Epidermal melanocyte (primary cell): ENCODE measurements around the gene CCDC92B.
"Not testable (repeated sequence)": the region's sequence is repeated elsewhere in the genome, so short reads cannot be mapped to it uniquely, and the experiment has no call there.

Experiments
- DNase-seq: peaks from one replicate; pipeline ENCODE4 v3.0.0; 2011; ENCODE audit warnings: low spot score; ENCODE audit not compliant: insufficient read length

Gene CCDC92B

DNA sequence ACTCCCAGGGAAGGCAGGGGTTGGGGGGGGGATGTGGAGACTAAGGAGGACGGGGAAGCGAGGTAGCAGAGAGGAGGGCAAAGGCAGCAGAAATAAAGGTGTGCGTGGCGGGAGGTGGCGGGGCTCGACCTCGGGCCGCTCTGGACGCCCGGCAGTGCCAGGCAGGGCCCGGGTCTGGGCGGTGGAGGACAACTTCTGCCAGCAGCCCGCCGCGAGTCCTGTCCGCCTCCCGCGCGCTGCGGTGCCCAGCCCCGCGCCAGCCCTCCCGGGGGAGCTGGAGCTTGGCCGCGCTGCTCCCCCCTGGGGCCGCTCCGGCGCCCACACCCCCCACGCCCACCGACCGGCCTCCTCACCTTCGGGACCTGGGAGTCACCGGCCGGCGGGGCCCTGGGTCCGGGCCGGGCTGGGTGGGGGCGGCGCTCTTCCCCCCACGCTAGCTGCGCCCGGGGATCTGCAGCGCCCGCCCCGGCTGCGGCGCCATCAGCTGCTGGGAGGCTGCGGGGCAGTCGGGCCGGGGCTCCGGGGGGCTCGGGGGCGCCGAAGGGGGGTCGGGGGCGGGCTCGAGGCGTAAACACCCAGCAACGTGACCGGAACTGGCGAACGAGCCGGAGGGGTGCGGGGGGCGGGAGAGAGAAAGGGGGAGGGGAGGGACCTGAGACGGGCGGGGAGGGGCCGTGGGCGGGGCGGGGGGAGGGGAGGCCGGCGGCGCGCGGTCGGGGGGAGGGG, at the start of gene CCDC92B:
Gene CCDC92B (minus strand): TSS at position 595 of the 726 bp plus-strand sequence. CDS start 14,507 bp downstream, outside the sequence.
- no peak for DNase-seq

DNA sequence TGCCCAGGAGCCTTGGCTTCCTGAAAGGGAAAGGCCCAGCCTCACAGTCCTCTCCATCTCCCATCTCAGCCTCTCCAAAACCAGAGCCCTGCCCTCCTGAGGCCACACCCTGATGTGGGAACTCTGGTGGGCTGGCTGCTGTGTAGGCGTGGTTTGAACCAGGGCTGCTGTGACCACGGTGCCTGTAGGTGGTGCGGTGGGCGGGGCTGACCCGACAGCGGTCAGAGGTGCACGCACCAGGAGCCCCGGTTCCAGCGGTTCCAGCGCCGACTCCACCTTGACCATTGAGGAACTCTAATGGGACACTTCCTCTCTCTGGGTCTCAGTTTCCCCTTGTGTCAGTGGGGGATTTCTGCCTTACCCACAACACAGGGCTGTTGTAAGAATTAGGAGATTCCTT, 49.2 kb upstream of the CCDC92B start:
- no peak for DNase-seq

DNA sequence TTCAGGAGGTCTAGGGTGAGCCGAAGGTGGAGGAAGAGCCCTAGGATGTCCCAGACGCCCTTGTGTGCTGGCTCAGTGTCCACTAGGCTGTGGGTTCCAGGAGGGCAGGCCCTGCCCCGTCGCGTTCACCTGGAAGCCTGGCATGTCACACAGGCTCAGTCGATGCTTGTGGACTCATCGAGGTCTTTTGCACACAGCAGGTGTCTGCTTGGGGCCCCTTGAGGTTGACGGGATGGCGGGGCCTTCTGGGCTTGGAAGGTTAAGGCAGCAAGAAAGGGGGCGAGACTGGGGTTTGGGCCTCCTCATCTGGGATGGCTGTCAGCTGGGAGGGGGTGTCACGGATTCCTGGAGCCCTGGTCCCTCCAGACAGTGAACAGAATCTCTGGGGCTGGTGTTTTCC, 48.7 kb upstream of the CCDC92B start:
- no peak for DNase-seq

DNA sequence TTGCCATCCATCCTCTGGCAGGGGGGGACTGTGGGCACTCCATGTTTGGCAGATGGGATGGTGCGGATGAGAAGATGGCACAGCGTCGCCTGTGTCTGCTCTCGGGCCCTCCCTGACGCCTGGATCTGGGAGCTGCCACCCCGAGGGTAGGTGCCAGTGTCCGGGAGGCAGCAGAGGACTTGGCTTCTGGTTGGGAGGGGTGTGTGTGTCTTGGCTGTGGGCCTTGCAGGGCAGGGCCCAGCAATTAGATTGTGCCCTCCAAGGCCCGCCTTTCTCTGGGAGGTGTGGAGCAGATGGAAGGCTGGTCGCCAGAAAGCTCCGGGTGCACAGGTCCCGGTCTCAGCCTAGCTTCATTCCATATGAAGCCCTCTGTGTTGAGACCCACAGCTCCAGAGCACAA, 48.2 kb upstream of the CCDC92B start:
- no peak for DNase-seq

DNA sequence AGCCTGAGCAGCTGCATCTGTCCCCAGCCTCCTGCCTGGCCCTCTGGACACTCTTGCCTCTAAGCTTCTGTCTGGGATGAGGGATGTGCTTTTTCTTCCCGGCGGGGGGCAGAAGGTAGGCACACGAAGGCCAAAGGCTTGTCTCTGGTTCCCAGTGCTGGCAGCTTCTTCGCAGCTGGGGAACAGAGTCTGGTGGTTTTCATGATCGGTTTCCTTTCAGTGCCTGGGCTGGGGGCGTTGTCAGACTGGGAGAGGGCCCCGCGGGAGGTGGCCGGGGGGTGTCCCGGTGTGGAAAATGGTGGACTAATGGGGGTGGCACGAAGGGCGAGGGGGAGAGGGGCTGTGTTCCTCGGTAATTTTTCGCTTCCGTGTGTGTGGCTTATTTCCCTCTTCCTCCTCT, 47.8 kb upstream of the CCDC92B start:
- no peak for DNase-seq

DNA sequence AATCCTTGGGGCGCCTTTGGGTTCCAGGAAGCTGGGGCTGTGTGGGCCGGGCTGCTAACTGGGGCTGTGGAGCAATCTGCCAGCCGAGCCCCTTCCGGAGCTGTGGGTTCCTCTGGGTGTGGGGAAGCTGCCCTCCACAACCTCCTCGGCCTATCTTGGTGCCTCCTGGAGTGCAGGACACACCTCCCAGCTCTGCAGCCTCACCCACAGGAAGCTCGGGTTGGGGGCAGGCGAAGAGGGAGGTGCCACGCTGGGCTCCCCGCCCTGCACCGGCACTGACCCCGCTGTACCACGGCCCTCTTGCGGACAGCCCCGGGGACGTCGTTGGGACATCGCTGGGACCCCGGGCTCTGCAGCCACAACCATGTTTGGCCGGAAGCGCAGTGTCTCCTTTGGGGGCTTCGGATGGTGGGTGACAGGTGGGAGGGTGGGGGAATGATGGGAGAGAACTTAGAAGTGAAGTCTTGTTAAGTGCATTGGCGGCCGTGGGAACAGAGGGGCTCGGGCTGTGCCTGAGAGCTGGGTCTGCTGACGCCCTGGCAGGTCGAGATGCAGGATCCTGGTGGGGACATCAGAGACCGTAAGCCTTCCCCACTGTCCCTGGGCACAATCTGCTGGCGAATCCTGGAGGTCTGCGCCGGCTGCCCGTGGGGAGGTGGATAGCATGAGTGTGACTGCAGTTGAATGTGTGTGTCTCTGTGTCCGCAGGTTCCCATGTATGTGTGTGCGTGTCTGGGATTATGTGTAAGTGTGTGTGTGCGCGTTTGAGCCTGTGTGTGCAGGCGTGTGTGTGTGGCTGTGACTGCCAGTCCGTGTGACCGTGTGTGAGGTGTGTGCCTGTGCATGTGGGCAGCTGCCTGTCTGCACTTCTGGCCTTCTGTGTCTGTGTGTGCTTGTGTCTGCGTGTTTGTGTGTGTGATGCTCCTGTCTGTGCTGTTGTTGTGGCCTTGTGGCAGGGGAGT, 47.0 kb upstream of the CCDC92B start, which contains the start of gene RAP1GAP2:
Gene RAP1GAP2 (plus strand): TSS at position 275 of the 962 bp plus-strand sequence. CDS start 90 bp downstream, at position 365.
- DNase-seq = no peak

DNA sequence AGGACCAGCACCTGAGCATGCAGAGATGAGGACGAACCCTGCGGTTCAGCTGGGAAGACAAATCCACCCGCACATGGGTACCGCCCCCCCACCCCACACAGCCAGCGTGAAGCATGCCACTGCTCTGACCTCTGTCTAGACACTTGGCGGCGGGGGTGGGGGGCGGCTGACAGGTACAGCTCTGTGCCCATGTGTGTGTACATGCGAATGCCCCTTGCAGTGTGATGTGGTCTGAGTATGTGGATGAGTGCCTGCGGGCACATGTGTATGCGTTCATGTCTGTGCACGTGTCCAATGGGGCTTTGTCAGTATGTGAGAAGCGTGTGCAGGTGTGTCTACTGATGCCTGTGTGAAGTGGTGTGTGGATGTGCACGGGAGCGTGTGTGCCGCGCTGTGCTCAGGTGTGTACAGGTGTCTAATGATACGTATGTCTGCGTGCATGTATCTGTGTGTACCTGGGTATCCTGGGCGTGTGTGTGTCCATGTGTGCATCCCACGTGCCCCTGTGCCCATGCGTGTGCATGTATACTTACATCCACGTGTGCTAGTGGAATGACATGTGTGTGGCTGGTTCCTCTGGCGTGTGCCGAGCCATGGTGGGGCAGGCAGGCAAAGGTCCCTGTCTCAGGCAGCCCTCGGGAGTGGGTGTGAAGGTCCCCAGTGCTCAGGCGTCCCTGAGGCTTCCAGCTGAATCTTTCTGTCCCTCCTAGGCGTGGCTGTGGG, 46.1 kb upstream of the CCDC92B start:
- DNase-seq = no peak

DNA sequence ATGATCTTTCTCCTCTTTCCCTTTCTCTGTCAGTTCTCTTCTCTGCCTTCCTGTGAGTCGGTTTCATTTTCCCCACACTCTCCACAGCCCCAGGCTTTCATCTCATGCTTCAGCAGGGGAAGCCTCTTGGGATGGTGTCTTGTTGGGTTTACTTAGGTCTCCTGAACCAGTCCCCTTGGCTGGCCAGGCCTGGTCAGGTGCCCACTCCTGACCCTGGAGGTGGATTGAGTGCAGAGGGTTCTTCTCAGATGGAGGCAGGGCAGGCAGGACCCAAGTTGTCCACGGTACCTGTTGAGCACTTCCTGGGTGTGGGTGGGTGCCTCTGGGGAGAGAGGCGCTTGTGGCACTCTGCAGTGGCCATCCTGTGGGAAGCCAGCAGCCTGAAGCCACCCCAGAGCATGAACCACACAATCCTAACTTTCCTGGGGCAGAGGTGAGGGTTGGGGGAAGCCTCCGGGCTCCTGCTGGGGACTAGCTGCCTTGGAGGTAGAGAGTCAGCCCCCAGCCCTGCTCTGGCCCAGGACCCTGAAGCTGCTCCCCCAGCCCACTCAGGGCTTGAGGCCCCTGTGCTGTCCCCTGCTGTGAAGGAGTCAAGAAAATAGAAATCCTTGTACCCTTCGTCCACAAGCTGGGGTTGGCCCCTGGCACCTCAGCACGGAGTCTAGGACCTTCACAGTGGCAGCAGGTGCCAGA, 44.8 kb upstream of the CCDC92B start:
- no peak for DNase-seq

DNA sequence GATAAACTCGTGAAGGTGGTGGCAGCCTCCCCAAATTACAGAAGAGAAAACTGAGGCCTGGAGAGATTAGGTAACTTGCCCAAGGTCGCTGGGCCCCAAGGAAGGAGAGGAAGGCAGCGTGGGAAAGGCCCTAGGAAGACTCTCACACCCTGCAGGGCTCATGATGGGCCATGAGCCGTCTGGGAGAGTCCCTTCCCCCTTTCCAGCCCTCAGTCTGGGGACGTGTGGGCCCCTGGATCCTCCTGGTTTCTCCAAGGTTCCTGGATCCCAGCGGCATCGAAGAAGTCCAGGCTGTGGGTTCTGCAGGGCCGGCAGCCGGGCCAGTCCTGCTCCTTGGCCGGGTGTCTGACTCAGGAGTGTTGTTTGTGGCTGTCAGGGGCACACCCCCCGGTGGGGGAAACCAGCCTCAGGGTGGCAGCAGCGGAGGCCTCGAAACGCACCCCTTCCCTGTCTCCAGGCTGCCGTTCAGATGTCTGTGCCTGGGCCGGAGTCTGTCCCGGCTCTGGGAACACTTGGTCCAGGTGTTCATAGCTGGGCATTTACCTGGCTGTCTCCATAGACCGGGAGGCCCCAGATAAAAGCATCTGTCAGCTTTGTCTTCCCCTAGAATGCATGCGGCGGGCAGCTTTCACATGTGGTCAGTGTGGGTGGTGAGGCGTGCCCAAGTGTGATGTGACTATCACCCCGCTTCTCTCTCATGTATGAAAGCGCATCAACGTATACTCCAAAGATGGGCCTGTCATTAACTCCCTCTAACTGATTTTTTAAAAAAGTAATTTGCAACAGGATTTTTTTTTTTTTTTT, 43.1 kb upstream of the CCDC92B start:
- DNase-seq = no peak

DNA sequence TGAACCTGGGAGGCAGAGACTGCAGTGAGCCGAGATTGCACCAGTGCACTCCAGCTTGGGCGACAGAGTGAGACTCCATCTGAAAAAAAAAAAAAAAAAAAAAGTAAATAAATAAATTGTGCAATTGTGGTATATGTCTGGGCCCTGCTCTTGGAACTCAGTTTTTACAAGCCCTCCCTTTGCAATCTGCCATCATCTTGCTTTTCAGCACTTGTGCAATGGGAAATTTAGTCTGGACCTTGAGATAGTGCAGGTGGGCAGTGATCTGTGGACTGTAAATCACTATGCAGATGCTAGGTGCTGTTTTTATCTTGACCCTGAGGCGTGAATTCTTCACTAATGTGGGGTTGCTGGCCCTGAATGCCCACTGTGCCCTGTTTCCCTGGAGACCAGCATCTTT, 40.2 kb upstream of the CCDC92B start:
- DNase-seq = no peak

DNA sequence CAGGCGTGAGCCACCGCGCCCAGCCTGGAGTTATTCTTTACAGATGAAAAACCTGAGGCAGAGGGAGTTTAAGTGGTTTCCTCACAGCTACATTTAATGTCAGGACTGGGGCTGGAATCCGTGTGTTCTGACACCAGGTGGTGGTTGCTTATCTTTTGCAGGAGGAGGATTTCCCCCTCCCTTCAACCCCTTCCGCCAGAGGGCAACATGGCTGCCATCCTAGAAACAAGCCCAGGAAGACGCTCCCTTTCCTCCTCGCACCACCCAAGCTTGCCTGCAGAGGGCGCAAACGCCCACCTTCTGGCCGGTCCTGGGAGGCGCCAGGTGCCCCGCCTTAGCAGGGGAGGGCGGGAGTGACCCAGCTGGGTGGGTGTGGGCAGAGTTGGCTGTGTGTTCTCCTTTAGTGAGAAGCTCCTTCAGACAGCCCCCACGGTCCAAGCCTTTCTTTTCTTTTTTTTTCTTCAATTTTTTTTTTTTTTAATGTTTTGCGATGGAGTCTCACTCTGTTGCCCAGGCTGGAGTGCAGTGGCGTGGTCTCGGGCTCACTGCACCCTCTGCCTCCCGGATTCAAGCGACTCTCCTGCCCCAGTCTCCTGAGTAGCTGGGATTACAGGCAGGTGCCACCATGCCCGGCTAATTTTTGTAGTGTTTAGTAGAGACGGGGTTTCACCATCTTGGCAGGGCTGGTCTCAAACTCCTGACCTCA, 36.9 kb upstream of the CCDC92B start:
- DNase-seq = peak; percentile 31

DNA sequence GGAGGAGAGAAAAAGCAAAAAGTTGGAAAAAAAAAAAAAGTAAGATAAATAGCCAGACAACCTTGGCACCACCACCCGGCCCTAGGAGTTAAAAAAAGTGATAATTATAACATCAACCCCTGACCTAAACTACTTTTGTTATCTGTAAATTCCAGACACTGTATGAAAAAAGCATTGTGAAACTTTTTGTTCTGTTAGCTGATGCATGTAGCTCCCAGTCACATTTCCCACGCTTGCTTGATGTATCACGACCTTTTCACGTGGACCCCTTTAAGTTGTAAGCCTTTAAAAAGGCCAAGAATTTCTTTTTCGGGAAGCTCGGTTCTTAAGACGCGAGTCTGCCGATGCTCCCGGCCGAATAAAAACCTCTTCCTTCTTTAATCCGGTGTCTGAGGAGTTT, 35.9 kb upstream of the CCDC92B start:
- not testable (repeated sequence) for DNase-seq

DNA sequence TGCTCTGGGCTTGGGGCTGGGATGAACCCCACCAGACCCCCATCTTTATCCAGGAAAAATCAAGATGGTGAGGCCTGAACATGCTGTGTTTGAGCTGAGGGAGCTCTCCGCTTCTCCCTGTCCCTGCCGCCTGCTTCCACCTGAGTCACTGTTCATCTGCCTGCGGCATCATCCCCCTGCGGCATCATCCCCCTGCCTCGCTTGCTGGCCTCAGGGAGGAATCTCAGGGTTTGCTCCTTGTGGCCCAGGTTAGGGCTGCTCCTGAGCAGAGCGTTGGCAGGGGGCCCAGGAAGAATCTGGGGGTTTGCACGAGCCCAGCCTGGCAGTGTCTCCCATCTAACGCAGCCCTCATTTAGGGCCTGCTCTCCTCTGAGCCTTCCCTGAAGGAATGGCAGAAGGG, 35.4 kb upstream of the CCDC92B start:
- DNase-seq = no peak

DNA sequence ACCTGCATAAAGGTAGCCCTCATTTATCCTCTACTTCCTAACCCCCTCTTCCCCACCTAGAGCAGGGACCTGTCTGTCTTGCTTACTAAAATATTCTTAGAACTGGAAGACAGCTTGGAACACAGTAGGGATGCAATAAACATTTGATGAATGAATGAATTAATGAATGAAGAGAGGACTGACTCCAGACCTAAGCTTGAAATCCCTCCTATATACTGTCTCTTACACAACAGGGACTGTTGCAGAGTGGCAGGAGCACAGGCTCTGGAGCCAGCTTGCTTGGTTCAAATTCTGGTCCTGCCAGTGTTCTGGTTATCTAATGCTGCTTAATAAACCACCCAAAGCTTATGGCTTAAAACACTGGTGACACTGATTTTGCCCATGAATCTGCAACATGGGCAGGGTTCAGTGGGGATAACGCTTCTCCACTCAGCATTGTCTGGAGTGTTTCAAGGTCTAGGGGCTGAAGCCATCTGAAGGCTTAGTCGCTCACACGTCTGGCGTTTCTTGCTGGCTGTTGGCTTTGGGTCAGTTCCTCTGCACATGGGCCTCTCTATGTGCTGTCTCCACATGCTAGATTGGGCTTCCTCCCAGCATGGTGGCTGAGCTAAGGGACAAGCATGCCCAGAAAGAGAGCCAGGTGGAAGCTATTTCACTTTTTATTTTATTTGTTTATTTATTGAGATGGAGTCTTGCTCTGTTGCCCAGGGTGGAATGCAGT, 34.0 kb upstream of the CCDC92B start:
- DNase-seq = no peak

DNA sequence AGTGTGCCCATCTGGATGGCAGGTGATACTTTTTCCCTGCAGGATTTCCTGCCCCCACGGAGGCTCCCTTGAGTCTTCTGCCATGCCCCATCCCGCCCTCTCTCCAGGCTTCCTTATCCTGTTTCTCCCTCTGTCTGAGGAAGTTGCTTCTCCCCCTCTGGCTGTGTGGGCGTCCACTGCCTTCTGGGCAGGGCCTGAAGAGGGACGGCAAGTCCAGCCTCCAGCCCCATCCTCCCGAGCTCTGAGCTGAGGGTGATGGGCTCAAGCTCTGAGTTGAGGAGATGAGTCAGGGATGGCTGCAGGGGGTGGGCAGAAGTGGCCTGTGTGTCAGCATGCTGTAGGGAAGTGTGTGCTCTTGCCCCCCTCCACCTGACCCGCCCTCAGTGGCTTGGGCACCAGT, 32.6 kb upstream of the CCDC92B start:
- DNase-seq = no peak

DNA sequence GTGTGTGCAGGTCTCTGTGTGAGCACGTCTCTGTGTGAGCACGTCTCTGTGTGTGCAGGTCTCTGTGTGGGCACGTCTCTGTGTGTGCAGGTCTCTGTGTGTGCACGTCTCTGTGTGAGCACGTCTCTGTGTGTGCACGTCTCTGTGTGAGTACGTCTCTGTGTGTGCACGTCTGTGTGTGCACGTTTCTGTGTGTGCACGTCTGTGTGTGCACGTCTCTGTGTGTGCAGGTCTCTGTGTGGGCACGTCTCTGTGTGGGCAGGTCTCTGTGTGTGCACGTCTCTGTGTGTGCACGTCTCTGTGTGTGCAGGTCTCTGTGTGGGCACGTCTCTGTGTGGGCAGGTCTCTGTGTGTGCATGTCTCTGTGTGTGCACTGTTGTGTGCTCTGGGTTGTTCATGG, 32.1 kb upstream of the CCDC92B start:
- not testable (repeated sequence) for DNase-seq

DNA sequence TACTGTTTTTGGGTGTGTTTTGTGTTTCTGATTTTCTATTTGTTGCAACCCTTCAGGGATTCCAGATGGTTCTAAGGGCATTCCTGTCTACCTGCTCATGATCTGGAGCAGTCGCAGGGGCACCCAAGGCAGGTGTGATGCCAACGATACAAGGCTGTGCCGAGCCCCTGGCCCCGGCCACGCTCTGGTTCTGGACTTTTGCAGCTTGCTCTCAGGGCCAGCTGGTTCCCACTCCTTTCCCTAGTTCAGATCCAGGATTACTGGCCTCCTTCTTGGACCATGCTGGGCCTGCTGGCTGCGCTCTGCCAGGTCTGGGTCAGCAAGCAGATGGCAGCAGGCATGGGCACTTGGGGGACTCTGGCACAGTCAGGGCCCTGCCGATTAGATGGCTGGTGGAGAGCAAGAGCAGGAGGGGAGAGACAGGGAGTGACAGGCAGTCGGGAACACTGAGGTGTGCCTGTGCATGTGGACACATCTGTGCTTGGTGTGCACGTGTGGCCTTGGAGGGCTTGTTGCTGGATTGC, 31.5 kb upstream of the CCDC92B start:
- DNase-seq = no peak

DNA sequence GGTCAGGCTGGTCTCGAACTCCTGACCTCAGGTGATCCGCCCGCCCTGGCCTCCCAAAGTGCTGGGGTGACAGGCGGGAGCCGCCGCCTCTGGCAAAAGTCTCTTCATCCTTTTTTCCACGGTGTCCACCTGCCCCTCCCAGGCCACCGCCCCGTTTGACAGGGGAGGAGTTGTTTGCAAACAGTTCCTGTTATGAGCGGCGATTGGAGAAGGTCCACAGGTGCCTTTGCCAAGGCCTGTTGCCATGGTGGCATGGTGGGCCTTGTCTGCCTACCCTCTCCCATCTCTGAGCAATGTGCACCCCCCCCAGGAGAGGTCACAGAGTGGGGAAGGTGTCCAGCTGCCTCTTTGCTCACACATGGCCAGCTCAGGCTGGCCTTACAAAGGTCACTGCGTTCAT, 30.8 kb upstream of the CCDC92B start:
- no peak for DNase-seq

DNA sequence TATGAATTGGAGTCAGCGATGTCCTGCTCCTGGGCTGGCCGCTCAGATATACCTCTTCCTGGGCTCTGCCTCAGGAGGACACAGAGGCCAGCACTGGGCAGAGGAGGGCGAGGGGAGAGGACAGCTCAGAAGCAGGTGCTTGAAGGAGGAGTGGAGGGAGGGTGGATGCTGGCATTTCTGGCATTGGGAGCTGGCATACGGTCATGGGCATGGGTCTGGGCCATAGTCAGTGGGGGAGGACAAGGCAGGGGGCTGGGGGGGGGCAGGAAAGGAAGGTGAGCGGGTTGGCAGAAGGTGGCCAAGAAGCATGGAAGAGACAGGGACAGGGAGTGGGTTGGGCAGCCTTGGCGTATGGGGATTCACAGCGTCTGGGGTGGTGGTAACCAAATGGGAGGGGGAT, 30.1 kb upstream of the CCDC92B start:
- DNase-seq = no peak
